ENCODE results near the gene CCL2.
"Not testable (repeated sequence)": the region's sequence is repeated elsewhere in the genome, so short reads cannot be mapped to it uniquely, and the experiment has no call there.

The CCL2 gene

DNA sequence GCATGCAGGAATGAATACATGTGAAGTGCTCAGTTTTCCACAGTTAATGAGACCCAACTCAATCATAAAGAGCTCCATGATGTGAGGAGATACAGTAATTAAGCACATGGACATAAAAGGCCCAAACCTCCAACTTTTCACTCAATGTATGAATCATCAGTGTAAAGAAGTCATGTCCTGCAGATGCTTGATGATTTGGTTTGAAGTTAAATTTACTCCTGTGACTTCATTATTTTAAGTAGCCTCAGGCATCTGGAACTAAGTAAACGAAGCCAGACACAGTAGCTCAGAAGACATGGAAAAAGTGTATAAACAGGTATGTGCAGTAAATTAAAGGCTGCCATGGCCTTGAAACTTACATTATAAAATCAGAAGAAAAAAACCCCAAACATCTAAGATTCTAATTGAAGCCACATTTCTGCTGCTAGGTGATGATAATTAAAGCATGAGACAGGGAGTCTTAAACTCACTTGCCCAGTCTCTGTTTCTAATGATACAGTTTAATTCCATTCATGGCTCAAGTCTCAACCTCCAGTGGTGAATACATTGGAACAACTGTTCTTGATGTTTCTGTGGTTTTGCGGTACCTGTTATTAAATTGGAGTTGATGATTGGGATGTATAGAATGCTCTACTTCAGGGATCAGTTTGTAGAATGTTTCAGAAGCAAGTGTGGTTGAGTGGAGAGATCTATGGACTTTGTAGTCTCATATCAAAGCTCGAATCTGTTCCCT lies 28.9 kb upstream of the CCL2 start:
- no peak for DNase-seq (ENCODE audit: extremely low spot score)
- no peak for TF ChIP-seq ELF4 (IDR thresholded peaks at IDR 0.05)
- no peak for TF ChIP-seq TARDBP (IDR thresholded peaks at IDR 0.05)
- TF ChIP-seq BHLHE40 (IDR thresholded peaks at IDR 0.05; ENCODE audit: borderline replicate concordance): no peak
- TF ChIP-seq LEF1 (IDR thresholded peaks at IDR 0.05; ENCODE audit: borderline replicate concordance): no peak
- no peak for TF ChIP-seq FOXM1 (IDR thresholded peaks at IDR 0.05; ENCODE audit: borderline replicate concordance)
- TF ChIP-seq FOXA1 (IDR thresholded peaks at IDR 0.05): no peak
- no peak for TF ChIP-seq SUZ12 (IDR thresholded peaks at IDR 0.05)
- no peak for TF ChIP-seq NFRKB (IDR thresholded peaks at IDR 0.05)
- TF ChIP-seq SP1 (IDR thresholded peaks at IDR 0.05): no peak
- TF ChIP-seq HDGF (IDR thresholded peaks at IDR 0.05; ENCODE audit: borderline replicate concordance): no peak
- TF ChIP-seq ARNT (IDR thresholded peaks at IDR 0.05): no peak
- TF ChIP-seq CTBP1 (IDR thresholded peaks at IDR 0.05; ENCODE audit: borderline replicate concordance): no peak
- TF ChIP-seq L3MBTL2 (conservative IDR thresholded peaks at IDR 0.05): no peak
- no peak for TF ChIP-seq ZNF384 (IDR thresholded peaks at IDR 0.05)
- no peak for TF ChIP-seq FOXK2 (IDR thresholded peaks at IDR 0.05)
- TF ChIP-seq, protein P1, sequence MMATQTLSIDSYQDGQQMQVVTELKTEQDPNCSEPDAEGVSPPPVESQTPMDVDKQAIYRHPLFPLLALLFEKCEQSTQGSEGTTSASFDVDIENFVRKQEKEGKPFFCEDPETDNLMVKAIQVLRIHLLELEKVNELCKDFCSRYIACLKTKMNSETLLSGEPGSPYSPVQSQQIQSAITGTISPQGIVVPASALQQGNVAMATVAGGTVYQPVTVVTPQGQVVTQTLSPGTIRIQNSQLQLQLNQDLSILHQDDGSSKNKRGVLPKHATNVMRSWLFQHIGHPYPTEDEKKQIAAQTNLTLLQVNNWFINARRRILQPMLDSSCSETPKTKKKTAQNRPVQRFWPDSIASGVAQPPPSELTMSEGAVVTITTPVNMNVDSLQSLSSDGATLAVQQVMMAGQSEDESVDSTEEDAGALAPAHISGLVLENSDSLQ (IDR thresholded peaks at IDR 0.05): no peak
- ChIA-PET POLR2A (no interaction called here), CTCF (no interaction called here)

DNA sequence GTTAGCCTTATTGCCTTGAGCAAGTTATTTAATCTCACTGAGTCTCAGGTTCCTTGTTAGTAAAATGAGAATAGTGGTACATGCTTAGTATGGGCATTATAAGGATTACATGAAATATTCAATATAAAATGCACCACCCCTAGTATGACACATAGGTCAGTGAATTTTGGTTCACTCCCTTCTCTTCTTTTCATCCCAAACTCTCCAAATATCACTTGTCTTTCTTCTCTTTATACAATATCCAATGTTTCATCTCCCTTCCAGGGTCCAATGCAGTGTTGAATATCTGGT lies 28.4 kb upstream of the CCL2 start:
- CTCF ChIA-PET: no interaction called here

DNA sequence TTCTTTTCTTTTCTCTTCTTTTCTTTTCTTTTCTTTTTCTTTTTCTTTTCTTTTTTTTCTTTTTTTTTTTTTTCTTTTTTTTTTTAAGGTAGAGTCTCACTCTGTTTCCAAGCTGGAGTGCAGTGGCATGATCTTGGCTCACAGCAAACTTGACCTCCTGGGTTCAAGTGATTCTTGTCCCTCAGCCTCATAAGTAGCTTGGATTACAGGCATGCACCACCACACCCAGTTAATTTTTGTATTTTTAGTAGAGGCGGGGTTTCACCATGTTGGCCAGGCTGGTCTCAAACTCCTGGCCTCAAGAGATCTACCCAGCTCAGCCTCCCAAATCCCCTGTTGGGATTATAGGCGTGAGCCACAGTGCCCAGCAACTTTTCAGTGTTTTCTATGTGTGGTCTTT lies 27.8 kb upstream of the CCL2 start:
- DNase-seq (ENCODE audit: extremely low spot score); POLR2A ChIA-PET; CTCF ChIA-PET: not testable (repeated sequence)

More for the DNA sequence above, 28.4 kb upstream of the CCL2 start:
- no peak for DNase-seq (ENCODE audit: extremely low spot score)
- TF ChIP-seq HDGF (IDR thresholded peaks at IDR 0.05; ENCODE audit: borderline replicate concordance) (no peak), FOXM1 (IDR thresholded peaks at IDR 0.05; ENCODE audit: borderline replicate concordance) (no peak), FOXA1 (IDR thresholded peaks at IDR 0.05) (no peak), FOXK2 (IDR thresholded peaks at IDR 0.05) (no peak), ELF4 (IDR thresholded peaks at IDR 0.05) (no peak), ARNT (IDR thresholded peaks at IDR 0.05) (no peak), SP1 (IDR thresholded peaks at IDR 0.05) (no peak), TARDBP (IDR thresholded peaks at IDR 0.05) (no peak), LEF1 (IDR thresholded peaks at IDR 0.05; ENCODE audit: borderline replicate concordance) (no peak), BHLHE40 (IDR thresholded peaks at IDR 0.05; ENCODE audit: borderline replicate concordance) (no peak), NFRKB (IDR thresholded peaks at IDR 0.05) (no peak), CTBP1 (IDR thresholded peaks at IDR 0.05; ENCODE audit: borderline replicate concordance) (no peak), ZNF384 (IDR thresholded peaks at IDR 0.05) (no peak), SUZ12 (IDR thresholded peaks at IDR 0.05) (no peak)
- TF ChIP-seq, protein P1 (IDR thresholded peaks at IDR 0.05): no peak
- POLR2A ChIA-PET: no interaction called here

DNA sequence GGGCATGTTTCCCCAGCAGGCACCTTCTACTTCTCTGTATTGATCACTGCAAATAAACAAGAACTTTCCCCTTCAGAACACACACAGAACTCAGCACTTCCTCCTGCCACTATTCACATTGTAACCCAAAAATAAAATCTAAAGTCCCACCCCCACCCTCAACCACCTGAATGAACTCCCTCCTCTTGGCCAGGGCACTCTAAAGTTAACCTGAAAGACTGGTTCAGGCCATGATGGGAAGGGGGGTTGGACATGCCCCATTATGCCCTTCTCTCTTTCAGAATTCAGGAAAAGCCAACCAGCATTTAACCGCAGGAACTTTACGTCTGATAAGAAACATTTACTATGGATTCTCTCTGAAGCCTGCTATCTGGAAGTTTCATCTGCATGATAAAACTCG lies 27.4 kb upstream of the CCL2 start:
- TF ChIP-seq FOXM1 (IDR thresholded peaks at IDR 0.05; ENCODE audit: borderline replicate concordance) (no peak), ELF4 (IDR thresholded peaks at IDR 0.05) (no peak), BHLHE40 (IDR thresholded peaks at IDR 0.05; ENCODE audit: borderline replicate concordance) (no peak), HDGF (IDR thresholded peaks at IDR 0.05; ENCODE audit: borderline replicate concordance) (no peak), SUZ12 (IDR thresholded peaks at IDR 0.05) (no peak), NFRKB (IDR thresholded peaks at IDR 0.05) (no peak), LEF1 (IDR thresholded peaks at IDR 0.05; ENCODE audit: borderline replicate concordance) (no peak), SP1 (IDR thresholded peaks at IDR 0.05) (no peak), L3MBTL2 (conservative IDR thresholded peaks at IDR 0.05) (no peak), CTBP1 (IDR thresholded peaks at IDR 0.05; ENCODE audit: borderline replicate concordance) (no peak), FOXK2 (IDR thresholded peaks at IDR 0.05) (no peak), ZNF384 (IDR thresholded peaks at IDR 0.05) (no peak), FOXA1 (IDR thresholded peaks at IDR 0.05) (no peak), TARDBP (IDR thresholded peaks at IDR 0.05) (no peak), ARNT (IDR thresholded peaks at IDR 0.05) (no peak)
- TF ChIP-seq, protein P1 (IDR thresholded peaks at IDR 0.05): no peak
- CTCF ChIA-PET: no interaction called here
- POLR2A ChIA-PET: no interaction called here
- no peak for DNase-seq (ENCODE audit: extremely low spot score)

DNA sequence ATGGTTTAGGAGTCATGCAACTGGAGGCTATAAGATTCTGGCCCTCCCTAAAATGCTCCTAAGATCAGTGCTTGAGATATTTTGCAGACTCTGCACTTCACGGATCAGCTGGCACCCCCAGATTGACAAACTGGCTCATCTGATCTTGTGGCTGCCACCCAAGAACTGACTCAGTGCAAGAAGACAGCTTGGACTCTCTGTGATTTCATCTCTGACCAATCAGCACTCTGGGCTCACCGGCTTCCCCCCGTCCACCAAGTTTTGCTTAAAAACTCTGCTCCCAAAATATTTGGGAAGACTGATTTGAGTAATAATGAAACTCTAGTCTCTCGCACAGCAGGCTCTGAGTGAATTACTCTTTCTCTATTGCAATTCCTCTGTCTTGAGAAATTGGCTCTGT lies 26.3 kb upstream of the CCL2 start:
- no peak for DNase-seq (ENCODE audit: extremely low spot score)
- ChIA-PET POLR2A (no interaction called here), CTCF (no interaction called here)
- TF ChIP-seq HDGF (IDR thresholded peaks at IDR 0.05; ENCODE audit: borderline replicate concordance) (no peak), SP1 (IDR thresholded peaks at IDR 0.05) (no peak), L3MBTL2 (conservative IDR thresholded peaks at IDR 0.05) (no peak), ELF4 (IDR thresholded peaks at IDR 0.05) (no peak), ZNF384 (IDR thresholded peaks at IDR 0.05) (no peak)

DNA sequence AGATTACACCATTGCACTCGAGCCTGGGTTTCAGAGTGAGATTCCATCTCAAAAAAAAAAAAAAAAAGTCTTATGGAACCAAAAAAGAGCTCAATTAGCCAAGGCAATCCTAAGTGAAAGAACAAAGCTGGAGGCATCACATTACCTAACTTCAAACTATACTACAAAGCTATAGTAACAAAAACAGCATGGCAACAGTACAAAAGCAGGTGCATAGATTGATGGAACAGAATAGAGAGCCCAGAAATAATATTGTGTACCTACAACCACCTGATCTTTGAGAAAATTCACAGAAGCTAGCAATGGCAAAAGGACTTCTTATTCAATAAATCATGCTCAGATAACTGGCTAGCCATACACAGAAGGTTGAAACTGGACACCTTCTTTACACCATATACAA lies 24.7 kb upstream of the CCL2 start:
- TF ChIP-seq HDGF (IDR thresholded peaks at IDR 0.05; ENCODE audit: borderline replicate concordance) (no peak), L3MBTL2 (conservative IDR thresholded peaks at IDR 0.05) (no peak), ZNF384 (IDR thresholded peaks at IDR 0.05) (no peak), ELF4 (IDR thresholded peaks at IDR 0.05) (no peak), CTBP1 (IDR thresholded peaks at IDR 0.05; ENCODE audit: borderline replicate concordance) (no peak), ARNT (IDR thresholded peaks at IDR 0.05) (no peak), LEF1 (IDR thresholded peaks at IDR 0.05; ENCODE audit: borderline replicate concordance) (no peak), NFRKB (IDR thresholded peaks at IDR 0.05) (no peak), FOXM1 (IDR thresholded peaks at IDR 0.05; ENCODE audit: borderline replicate concordance) (no peak), TARDBP (IDR thresholded peaks at IDR 0.05) (no peak), FOXK2 (IDR thresholded peaks at IDR 0.05) (no peak), FOXA1 (IDR thresholded peaks at IDR 0.05) (no peak)
- TF ChIP-seq, protein P1 (IDR thresholded peaks at IDR 0.05): no peak
- no peak for DNase-seq (ENCODE audit: extremely low spot score)
- POLR2A ChIA-PET: no interaction called here
- CTCF ChIA-PET: no interaction called here
